HG02938 (cell line): ENCODE results near the gene KANK2.
"Not testable (repeated sequence)": the region's sequence is repeated elsewhere in the genome, so short reads cannot be mapped to it uniquely, and the experiment has no call there.

ENCODE experiments used
- ATAC-seq: cut with Tn5 transposase; IDR thresholded peaks from one replicate; pipeline ENCODE4 v1.9.1; 2021; ENCODE audit warnings: mild to moderate bottlenecking, moderate library complexity; ENCODE audit not compliant: unreplicated experiment

Gene KANK2

GRCh38 chr19:11175920-11176319, 21.4 kb downstream of the KANK2 start:
- no peak for ATAC-seq

DNA sequence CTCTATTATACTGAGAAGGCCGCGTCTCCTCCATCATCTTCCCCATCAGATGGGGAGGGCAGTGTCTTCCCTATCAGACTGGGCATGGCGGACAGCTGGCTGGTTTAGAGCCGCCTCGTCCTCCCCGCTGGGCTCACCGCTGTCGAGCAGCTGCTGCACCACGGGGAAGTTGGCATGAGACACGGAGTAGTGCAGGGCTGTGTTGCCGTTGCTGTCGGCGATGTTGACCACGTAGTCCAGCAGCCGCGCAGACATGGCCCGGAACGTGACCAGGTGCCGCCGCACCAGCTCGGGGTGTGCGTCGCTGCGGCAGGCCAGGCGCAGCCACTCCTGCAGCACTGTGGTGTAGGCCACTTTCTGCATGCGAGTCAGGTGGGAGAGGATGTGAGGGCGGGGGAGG, 23.0 kb downstream of the KANK2 start:
- no peak for ATAC-seq

DNA sequence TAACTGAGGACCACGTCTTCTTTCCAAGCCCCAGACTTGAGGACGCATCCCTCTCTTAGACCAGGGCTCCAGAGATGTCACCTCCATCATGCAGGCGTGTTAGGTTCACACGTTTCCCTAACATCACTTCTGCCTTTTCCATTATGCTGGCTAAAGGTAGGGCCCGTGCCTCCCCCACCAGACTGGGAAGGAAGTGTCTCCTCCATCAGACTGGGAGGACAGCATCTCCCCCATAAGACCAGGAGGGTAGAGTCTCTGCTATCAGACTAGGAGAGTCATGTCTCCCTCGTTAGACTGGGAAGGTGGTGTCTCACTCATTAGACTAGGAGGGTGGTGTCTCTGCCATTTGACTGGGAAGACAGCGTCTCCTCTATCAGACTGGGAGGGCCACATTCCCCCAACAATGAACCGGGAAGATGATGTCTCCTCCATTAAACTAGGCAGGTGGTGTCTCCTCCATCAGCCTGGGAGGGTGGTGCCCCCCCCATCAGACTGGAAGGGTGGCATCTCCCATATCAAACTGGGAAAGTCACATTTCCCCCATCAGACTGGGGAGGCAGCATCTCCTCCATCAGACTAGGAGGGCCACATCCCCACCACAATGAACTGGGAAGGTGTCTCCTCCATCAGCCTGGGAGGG, 23.7 kb downstream of the KANK2 start:
- no peak for ATAC-seq

DNA sequence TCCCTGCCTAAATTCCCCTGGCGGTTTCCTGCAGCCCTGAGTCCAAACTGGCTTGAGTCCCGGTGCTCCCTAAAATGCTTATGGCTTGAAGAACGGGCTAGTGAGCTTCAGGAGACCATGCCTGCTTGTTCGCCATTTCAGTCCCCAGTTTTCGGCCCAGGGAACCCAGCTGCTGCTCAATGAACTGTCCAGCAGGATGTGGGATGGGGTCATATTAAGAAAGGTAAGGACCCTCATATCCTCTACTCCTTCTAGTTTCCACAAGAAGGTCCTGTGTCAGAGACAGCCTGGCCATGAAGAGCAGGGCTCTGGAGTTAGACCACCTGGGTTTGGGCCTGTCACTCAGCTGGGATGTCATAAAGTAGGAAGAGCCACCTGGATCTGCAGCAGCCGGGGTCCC, 24.8 kb downstream of the KANK2 start:
- ATAC-seq, result no peak

DNA sequence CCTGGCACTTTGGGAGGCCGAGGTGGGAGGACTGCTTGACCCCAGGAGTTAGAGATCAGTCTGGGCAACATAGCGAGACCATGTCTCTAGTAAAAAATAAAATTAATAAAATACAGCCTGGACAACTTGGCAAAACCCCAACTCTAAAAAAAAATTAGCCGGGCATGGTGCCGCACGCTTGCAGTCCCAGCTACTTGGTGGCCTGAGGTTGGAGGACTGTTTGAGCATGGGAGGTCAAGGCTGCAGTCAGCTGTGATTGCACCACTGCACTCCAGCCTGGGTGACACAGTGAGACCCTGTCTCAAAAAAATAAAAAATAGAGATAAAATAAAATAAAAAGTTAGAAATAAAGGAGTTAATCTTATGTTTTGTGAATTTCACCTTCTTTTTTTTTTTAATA, 26.2 kb downstream of the KANK2 start:
- no peak for ATAC-seq

DNA sequence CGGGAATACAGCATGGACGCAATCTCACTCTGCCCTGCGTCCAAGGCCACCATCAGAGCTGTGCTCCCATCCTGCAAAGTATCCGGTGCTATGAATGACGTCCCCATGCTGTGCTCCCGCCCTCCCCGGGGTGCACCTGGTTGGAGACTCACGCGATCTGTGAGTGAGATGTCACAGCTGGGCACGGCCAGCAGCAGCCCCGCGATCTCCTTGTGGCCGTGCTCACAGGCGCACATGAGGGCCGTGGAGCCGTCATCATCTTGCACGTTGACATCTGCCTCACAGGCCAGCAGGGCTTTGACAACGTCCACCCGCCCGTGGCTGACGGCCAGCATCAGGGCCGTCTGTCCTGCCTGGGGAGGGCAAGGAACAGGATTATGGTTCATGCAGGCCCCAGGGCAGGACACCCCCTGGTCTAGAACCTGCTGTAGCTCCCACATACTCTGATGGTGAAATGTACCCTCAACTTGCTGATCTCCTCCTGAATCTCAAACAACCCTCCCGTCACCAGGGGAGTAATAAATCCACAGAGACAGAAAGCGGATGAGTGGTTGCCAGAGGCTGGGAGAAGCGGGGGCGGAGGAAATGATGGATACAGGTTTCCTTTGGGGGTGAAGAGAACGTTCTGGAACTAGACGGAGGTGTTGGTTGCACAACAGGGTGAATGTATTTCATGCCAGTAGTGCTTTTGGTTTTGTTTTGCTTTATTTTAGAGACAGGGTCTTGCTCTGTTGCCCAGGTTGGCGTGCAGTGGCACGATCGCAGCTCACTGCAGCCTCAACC, 27.3 kb downstream of the KANK2 start:
- ATAC-seq, result no peak

DNA sequence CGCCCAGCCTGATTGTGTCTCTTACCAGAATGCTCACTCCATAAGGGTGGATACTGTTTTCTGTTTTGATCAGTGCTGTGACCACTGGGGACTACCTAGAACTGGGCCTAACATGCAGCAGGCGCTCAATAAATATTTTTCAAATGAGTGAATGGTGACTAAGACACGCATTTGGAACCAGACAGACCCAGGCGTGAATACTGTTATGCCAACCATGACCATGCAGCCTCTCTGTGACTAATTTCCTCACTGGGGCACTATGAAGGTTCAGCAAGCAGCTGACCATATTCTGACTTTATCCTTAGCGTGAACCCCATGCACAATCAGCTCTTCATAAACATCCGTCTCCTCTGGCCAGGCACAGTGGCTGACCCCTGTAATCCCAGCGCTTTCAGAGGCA, 28.8 kb downstream of the KANK2 start:
- ATAC-seq, result no peak

DNA sequence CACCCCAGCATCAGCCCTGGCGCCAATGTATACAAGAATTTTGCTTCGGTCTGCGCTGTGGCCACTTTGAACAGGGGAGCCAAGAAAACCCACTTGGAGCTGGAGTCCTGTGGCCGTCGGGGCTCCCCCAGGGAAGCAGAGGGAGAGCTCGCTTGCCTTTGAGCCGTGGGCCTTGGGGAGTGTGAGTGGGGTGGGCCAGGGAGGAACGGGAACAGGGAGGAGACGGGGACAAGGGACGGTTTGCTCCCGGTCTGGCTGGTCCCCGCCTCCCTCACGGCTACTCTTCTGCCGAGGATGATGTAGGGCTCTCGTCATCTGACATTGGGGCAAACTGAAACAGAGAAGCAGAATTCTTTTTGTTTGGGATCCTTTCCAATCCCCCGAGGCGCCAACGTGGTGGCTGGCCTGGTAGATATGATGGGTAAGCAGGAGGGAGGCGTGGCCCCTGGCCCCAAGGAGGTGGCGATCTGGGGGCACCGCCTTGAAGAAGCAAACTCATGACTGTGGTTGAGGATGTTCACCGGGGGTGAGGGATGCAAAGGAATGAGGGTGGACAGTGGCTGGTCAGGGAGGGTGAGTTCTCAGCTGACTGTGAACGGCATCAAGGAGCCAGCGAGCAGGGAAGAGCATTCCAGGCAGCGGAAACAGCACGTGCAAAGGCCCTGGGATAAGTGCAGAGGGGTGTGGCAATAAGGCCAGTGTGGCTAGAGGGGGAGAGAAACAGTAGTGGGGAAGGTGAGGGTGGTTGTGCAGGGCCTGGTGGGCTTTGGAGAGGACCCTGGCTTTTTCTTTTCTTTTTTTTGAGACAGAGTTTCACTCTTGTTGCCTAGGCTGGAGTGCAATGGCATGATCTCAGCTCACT, 30.8 kb downstream of the KANK2 start:
- no peak for ATAC-seq

- ATAC-seq, result no peak
Observed at GRCh38 chr19:11165486-11166030, 31.8 kb downstream of the KANK2 start.

- no peak for ATAC-seq
Observed at GRCh38 chr19:11164879-11165406, 32.4 kb downstream of the KANK2 start.

DNA sequence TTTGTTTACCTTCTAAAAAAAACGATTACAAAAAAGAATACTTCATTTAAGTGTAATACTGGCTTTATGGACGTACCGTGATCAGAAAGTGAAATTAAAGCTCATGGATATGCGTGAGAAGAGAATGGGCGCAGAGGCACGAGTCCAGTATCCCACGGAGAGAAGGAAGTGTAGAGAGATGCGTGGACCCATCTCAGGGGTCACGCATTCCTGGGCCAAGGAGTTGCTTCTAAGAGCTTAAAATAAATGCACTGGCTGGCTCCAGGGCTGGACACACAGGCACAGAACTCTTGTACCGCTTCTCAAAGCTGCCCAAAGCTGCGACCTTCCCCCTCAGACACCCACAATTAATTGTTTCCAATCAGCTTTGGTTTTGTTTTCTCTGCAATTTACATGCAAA, 33.0 kb downstream of the KANK2 start:
- no peak for ATAC-seq

GRCh38 chr19:11160440-11160768, 36.9 kb downstream of the KANK2 start:
- not testable (repeated sequence) for ATAC-seq

DNA sequence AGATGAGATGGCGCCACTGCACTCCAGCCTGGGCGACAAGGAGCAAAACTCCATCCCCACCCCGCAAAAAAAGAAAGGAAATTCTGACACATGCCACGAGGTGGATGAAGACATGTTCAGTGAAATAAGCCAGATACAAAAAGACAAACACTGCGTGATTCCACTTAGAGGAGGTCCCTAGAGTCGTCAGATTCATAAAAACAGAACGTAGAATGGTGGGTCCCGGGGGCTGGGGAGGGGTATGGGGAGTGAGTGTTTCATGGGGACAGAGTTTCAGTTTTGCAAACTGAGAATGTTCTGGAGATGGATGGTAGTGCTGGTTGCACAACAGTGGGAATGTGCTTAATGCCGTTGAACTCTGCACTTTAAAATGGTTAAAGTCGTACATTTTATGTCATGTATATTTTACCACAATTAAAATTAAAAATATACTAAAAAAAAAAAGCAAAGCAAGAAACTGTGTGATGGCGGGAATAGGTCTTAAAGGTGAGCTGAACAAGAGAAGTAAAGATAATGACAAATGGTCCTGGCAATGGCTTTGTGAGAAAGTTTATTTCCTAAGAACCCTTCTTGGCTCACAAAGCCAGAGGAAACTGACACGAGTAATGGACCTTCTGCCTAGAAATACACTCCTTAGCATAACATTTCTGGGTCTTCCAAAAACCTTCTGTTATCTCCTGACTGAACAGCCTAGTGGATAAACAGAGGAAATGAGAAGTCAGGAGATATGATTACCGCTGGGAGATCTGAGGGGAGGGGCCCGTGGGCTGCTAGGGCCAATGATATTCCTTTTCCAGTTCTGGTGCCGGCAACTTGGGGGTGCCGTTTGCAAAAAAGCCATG, 37.5 kb downstream of the KANK2 start:
- ATAC-seq, result no peak

DNA sequence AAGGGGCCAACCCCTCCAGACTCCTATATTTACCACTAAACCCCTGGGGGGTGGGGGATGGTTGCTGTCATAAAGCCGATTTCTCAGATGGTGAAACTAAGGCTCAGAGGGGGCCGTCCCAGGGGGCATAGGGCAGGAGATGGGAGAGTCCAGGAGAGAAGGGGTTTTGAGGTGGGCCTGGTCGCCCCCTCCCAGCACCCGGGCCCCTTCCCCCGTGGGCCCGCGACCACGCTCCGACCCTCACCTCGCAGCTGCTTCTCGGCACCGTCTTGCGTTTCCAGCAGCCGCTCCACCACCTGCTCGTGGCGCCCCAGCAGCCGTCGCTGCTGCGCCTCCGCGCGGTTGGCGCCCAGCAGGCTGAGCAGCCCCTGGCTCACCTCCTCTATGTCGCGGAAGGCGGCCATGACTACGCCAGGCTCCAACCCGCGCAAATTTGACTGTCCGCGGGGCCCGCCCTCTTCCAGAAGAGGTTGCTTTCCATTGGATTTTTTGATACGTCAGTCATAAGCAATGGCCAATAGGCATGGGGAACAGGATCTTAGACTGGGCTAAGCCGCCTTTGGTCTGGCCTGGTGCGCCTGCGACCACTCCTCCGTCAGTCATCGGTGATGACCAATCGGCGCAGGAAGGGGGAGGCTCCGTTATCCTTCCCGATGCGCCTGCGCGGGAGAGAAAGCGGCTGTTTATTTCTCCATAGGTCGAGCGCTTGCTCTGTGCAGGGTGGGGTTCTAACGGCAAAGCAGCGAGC, 41.8 kb downstream of the KANK2 start, which contains the start of gene SPC24:
SPC24 (minus strand) TSS at position 410 of the 748 bp plus-strand sequence; CDS start at position 404, 6 bp downstream.
- ATAC-seq, result peak; percentile 95

GRCh38 chr19:11154683-11155047, 42.7 kb downstream of the KANK2 start:
- ATAC-seq, result no peak

- no peak for ATAC-seq
Observed at GRCh38 chr19:11152318-11153062, 44.9 kb downstream of the KANK2 start.

DNA sequence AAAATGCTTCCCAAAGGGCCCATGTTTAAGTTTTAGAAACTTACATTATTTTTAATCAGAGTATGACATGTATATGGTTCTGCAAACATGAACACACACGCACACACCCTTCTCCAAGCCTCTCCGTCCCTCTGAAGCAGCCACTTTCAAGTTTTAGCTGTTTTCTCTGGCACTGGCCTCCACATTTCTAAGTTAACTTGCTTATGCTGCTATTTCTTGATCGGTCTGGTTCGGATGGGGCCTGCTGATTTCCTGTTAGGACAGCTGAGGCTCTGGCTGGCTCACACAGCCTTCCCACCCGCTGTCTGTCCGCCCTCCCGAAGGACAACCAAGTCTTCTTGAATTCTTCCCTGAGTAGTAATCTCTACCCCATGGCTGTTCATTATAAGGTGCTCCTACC, 46.2 kb downstream of the KANK2 start:
- no peak for ATAC-seq

DNA sequence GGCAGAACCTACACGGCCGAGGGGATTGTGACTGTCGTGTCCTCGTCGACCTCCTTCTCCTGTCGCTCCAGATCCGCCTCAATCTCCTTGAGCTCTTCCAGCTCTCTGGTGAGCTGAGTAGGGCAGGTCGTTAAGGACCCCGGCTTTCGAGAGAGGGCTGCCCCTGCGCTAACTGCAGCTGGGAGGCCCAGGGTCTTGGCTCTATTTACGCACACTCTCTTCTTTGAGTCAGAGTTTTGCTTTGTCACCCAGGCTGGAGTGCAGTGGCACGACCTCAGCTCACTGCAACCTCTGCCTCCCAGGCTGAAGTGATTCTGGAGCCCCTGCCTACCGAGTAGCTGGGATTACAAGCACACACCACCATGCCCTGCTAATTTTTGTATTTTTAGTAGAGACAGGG, 49.3 kb downstream of the KANK2 start:
- no peak for ATAC-seq

DNA sequence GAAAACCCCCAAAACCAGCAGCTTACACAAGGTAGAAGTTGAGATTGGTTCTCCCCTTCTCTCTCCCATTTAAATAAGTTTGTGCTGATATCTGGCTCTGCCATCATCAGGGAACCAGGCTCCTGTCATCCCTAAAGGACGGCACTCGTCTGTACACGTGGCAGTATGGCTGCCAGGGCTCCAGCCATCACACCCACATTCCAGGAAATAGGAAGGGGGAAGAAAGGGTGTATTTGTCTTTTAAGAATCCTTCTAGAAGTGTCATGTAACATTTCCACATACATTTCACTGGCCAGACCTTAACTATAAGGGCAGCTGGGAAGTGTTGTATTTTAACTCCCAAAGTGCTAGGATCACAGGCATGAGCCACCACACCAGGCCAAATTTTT, 51.8 kb downstream of the KANK2 start:
- no peak for ATAC-seq
